NCI-H526 treated with DMSO at 0.1 percent for 48 hours (cell line): Measurements from ENCODE around the gene C1QTNF1.

Experiments used
- DNase-seq: peaks from one replicate; lab custom pipeline; 2025; lab: John Stamatoyannopoulos, UW

The C1QTNF1 gene, protein sequence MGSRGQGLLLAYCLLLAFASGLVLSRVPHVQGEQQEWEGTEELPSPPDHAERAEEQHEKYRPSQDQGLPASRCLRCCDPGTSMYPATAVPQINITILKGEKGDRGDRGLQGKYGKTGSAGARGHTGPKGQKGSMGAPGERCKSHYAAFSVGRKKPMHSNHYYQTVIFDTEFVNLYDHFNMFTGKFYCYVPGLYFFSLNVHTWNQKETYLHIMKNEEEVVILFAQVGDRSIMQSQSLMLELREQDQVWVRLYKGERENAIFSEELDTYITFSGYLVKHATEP

GRCh38 chr17:79023886-79024771, at the start of gene C1QTNF1:
Gene C1QTNF1 (plus strand): TSS chr17:79024169. CDS start chr17:79043969, 19,800 bp downstream.
- DNase-seq: no peak

DNA sequence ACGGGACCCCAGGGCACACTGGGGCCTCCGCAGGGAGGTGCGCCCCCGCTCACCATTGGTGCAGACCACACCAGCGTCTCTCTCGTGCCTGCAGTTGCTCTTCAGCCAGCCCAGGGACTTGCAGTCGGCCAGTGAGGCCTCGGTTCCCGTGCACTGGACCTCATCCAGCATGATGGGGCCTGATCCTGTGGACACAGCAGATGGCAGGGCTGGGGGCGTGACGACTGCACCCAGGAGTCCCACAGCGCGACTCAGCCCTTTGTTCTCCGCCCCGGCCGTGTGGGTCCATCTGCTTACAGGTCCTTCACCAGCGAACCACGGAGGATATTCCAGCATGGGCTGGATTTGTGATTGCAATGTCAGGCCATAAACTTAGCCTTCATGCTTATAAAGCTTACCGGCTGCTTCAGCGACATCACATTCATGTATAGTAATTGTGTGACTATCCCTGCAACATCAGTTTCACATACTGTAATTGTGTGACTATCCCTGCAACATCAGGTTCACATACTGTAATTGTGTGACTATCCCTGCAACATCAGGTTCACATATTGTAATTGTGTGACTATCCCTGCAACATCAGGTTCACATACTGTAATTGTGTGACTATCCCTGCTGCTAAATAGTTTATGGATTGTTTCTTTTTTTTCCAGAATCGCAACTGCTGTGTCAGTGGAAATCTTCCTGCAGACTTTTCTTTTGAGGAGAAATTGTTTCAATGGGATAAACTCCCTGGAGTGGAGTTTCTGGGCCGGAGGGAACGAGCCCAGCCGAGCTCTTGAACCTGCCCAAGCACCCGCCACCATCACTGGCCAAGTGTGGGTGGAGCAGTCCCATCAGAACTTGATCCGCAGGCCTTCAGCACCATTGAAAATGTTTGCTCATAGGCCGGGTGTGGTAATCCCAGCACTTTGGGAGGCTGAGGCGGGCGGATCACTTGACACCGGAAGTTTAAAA, 49.1 kb upstream of the C1QTNF1 start:
- no peak for DNase-seq

- no peak for DNase-seq
These were observed 46.9 kb upstream of the C1QTNF1 start for GRCh38 chr17:78976907-78977680.

GRCh38 chr17:78977681-78977943, 46.4 kb upstream of the C1QTNF1 start:
- DNase-seq: no peak

- no peak for DNase-seq
These were observed 45.7 kb upstream of the C1QTNF1 start for GRCh38 chr17:78977997-78978973.

GRCh38 chr17:78979780-78980623, 44.0 kb upstream of the C1QTNF1 start, which contains the start of gene LGALS3BP:
Gene LGALS3BP (minus strand): TSS chr17:78979923. CDS start chr17:78977191, 2,732 bp downstream.
- peak; percentile 91 for DNase-seq

GRCh38 chr17:78980624-78980972, 43.4 kb upstream of the C1QTNF1 start:
- DNase-seq: no peak

GRCh38 chr17:78981010-78981888, 42.7 kb upstream of the C1QTNF1 start:
- DNase-seq: no peak

GRCh38 chr17:78985395-78985794, 38.6 kb upstream of the C1QTNF1 start:
- no peak for DNase-seq

DNA sequence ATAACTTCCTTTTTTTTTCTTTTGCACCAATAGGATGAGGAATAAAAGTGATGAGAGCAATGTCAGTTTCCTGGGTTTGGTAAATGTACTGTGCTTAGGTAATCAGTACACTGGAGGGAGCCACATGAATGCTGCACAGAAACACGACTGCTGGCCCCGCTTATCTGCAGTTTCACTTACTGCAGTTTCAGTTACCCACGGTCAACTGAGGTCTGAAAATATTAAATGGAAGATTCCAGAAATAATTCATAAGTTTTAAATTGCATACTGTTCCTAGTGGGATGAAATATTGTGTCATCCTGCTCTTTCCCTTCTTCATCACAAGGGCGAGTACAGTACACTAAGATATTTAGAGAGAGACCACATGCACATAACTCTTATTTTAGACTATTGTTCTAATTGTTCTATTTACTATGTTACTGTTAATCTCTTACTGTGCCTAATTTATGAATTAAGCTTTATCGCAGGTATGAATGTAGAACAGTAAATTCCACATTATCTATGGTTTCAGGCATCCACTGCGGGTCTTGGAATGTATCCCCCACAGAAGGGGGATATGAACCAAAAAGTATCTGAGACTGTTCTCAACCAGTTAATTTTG, 37.8 kb upstream of the C1QTNF1 start:
- DNase-seq: no peak

- DNase-seq: no peak
These were observed 37.2 kb upstream of the C1QTNF1 start for GRCh38 chr17:78986649-78987328.

DNA sequence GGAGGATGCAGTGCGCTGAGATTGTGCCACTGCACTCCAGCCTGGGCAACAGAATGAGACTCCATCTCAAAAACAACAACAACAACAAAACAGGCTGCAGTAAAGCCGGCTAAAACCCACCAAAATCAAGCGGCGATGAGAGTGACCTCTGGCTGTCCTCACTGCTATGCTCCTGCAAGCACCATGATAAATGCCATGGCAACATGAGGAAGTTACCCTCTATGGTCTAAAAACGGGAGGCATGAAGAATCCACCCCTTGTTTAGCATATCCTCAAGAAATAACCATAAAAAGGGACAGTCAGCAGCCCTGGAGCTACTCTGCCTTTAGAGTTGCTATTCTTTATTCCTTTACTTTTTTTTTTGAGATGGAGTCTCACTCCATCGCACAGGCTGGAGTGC, 35.8 kb upstream of the C1QTNF1 start:
- no peak for DNase-seq

DNA sequence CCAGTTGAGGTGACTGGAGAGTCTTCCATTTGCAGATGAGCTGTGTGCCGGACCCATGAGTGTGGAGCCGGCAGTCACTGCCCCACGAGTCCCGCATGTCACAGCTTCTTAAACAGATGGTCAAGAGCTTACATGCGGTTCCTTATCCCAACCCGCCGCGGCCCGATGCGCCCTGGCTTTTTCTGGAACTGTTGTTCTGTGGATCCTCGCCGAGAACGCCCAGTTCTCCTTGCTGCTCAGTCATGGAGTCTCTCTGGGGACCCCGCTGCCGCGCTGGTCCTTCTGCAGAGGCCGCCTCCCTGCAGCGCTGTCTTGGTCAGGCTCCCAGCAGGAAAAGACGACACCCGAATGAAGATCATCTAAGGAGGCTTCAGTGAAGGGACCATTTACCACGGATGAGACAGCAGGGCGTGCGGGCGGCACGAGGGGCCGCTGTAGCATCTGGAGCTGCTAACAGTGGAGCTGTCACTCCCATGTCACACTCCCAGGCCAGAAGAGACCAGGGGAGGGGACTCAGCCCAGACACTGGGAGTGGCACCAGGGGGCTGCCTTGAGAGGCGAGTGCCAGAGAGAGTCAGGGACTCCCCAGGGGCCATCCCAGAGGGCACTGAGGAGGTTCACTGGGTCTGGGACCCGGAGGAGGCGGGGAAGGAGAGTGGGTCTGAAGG, 33.5 kb upstream of the C1QTNF1 start:
- DNase-seq: no peak

DNA sequence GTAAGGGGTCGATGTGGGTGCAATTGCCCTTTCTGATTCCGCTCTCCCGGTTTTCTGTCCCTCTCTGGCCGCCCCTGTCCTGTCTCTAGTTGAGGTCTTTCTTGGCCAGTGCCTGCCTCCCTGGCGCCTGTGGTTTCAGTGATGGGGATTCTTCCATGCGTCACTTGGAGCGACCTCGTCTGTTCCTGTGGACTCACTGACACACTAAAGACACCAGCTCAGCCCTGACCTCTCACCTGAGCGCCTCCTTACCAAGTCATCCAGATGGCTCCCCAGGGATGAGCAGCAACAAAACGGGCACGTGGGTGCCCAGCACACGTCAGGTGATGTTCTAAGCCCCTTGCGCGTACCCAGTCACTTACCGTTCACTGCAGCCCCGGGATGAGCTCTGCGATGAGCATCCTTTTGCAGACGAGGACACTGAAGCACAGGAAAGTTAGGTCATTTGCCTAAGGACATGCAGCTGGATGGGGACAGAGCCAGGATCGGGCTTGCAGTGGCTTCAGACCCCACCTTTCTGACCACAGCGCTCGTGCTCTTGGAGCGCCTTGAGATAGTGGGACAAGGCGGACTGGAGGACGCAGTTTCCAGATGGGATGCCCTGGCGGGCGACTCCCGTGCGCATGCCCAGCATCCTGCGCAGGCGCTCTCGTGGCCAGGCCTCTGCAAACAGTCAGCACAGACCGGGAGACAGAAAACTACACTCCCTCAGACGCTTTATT, 32.8 kb upstream of the C1QTNF1 start:
- DNase-seq: no peak

DNA sequence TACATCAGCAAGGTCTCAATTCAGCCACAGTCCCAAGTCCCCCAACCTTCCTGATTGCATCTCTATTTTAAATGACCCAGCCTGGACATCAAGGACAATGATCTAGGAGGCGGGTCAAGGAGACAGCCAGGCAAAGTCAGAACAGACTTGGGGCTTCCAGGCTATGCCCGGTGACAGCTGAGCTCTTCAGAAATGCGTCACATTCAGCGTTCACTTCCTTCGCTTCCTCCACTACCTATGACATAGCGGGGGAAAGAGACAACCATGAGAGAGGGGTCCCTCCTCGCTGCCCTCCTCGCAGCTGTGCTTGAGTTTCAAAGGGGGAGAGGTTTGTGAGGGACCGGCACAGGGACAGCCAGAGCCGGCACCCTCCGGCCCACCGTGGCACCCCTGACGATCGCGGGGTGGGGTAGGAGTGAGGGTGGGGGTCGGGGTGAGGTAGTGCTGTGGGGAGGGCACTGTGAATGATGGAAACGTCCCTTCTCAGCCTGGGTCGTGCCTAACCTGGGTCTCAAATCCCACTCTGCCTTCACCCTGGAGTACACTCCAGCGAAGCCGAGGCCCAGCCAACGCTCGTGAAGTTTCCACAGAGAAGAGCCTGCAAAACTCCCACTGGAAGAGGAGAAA, 31.9 kb upstream of the C1QTNF1 start:
- DNase-seq: no peak
